Pancreas (tissue), 10 donors: ENCODE data around the gene SCAMP3. TPM values are rescaled to one million over a fixed set of nuclear protein-coding genes. Genes with fewer than 3 reads are reported as not detected.

Source experiments
- ATAC-seq, 4 donors: fragments of 200-7000 bp; cut with Tn5 transposase; one replicate each; pipeline versions ENCODE4 v1.8.0 to v1.9.1; 2020; ENCODE audit warnings: mild to moderate bottlenecking in 4 of 4, moderate library complexity in 4 of 4
- DNase-seq, 6 donors: peaks; one replicate each; pipeline ENCODE4 v3.0.0-alpha.2; 2020
- FAIRE-seq: peaks from 2 replicates; lab custom pipeline; 2012; peaks lifted over from hg19 to GRCh38; lab: Jason Lieb, UNC
- H3K27ac ChIP-seq, 4 donors: fragments of 200-600 bp; sonication (generic); 1 replicate in 3 of 4; 2 replicates in 1 of 4; pipeline versions ENCODE4 v1.5.0 to v1.8.0; 2020
- H3K27me3 ChIP-seq, 4 donors: fragments of 200-600 bp; one replicate each; pipeline ENCODE4 v1.8.0; 2021
- H3K36me3 ChIP-seq, 3 donors: fragments of 200-600 bp; sonication (generic) in 1 of 3; one replicate each; pipeline versions ENCODE4 v1.5.0 to v1.8.0; 2020 to 2021
- H3K4me1 ChIP-seq, 3 donors: fragments of 200-600 bp; one replicate each; pipeline ENCODE4 v1.8.0; 2021
- H3K4me3 ChIP-seq, 4 donors: fragments of 200-600 bp; sonication (generic) in 2 of 4; one replicate each; pipeline versions ENCODE4 v1.5.0 to v1.8.0; 2020 to 2021
- H3K9me3 ChIP-seq, 4 donors: fragments of 200-600 bp; one replicate each; pipeline ENCODE4 v1.8.0; 2021
- WGBS, 2 donors: extraction: QIAGEN DNeasy Blood & Tissue Kit; methylation state at CpG; one replicate each; pipeline ENCODE4 v1.1.7; 2013; 5-methylcytosine and 5-hydroxymethylcytosine counted together
- intact Hi-C, 3 donors: fragments of 100-400 bp; cut with DNase I; formaldehyde crosslinking; loops; one replicate each; pipeline versions ENCODE4 v1.11.1 to v1.14.2; 2022
- polyA plus RNA-seq, 2 donors: library from polyadenylated mRNA; stranded (reverse); fragments of 200-250 nt; gene quantifications; one replicate each; pipeline ENCODE4 v1.2.3, GENCODE V29; 2013
- total RNA-seq, 6 donors: library from RNA; stranded (reverse); fragmentation: NEBNext Ultra II Directional in 4 of 6; extraction: Animal tissue kit (Norgen Biotek cat#: 25700) in 4 of 6; gene quantifications; one replicate each; pipeline versions ENCODE4 v1.2.1 to v1.2.4, GENCODE V29; 2021 to 2023
- TF ChIP-seq, protein P1 (sequence below), 4 donors: fragments of 200-600 bp; sonication (generic) in 3 of 4; IDR thresholded peaks; one replicate each; pipeline versions ENCODE4 v1.5.0 to v1.8.0; 2021; ENCODE audit warnings: antibody characterized with exemption in 4 of 4
- donor health status: healthy with polysubstance abuse.
- donor health status: DM: no; HTN: no; CAD: no; lungs with moderate emphysema.
- donor health status: DM: no; HTN: no; CAD: no.
- donor health status: control.
- donor health status: control.
- donor health status: Bipolar disorder and iron deficiency.
- donor health status: DM: yes; HTN: yes; CAD: no.
- donor health status: DM: no; HTN: no; CAD: no.
- donor health status: DM: no; HTN: no; CAD: no.
- donor health status: DM: yes; HTN: yes; CAD: no.

SCAMP3 gene
- total and polyA plus RNA-seq, 8 donors = 25.1 to 55.5 (median 28.8) TPM

- TF ChIP-seq, protein P1, sequence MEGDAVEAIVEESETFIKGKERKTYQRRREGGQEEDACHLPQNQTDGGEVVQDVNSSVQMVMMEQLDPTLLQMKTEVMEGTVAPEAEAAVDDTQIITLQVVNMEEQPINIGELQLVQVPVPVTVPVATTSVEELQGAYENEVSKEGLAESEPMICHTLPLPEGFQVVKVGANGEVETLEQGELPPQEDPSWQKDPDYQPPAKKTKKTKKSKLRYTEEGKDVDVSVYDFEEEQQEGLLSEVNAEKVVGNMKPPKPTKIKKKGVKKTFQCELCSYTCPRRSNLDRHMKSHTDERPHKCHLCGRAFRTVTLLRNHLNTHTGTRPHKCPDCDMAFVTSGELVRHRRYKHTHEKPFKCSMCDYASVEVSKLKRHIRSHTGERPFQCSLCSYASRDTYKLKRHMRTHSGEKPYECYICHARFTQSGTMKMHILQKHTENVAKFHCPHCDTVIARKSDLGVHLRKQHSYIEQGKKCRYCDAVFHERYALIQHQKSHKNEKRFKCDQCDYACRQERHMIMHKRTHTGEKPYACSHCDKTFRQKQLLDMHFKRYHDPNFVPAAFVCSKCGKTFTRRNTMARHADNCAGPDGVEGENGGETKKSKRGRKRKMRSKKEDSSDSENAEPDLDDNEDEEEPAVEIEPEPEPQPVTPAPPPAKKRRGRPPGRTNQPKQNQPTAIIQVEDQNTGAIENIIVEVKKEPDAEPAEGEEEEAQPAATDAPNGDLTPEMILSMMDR (IDR thresholded peaks at IDR 0.05) = no peak
- no peak for FAIRE-seq
- no peaks in the 10 kb centered on the region for H3K27me3 ChIP-seq
- WGBS, 2 donors = 71% methylated on average over 5 of the region's 5 CpGs
- no peaks in the 10 kb centered on the region for H3K9me3 ChIP-seq
- no peak overlapping the region for H3K27ac ChIP-seq
- intact Hi-C loops = loop anchor here in 2 of 3 donors (5.0 to 10.0 kb wide), 4 partner anchors 69 to 341 kb away; partner anchors contain the start of gene RUSC1 (in 2 of the 2)
- no peaks in the 10 kb centered on the region for H3K36me3 ChIP-seq
- no peak for ATAC-seq
- peaks cover 0 to 16% (median 0%) of the 10 kb centered on the region in 3 donors for H3K4me1 ChIP-seq
- H3K4me3 ChIP-seq = peak overlapping the region in 1 of 4 donors; percentile 87
- peak in 1 of 6 donors; percentile 35 for DNase-seq
Observed at GRCh38 chr1:155253797-155254196, 8.4 kb downstream of the SCAMP3 start.

DNA sequence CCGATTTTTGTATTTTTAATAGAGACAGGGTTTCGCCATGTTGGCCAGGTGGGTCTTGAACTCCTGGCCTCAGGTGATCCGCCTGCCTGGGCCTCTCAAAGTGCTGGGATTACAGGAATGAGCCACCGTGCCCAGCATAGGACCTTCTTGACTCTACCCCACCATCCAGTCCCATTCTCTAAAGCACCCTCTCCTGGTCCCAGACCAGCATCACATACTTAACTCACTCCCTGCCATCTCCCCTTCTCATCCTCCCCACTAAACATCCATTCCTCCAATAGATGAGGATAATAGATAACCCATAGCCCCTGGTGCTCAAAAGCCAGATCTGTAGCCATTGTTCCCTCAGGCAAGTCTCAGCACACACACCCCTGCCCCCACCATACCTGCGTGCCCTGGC, 9.0 kb downstream of the SCAMP3 start:
- FAIRE-seq (no peak), ATAC-seq (no peak), DNase-seq (peak in 1 of 6 donors; percentile 15)
- intact Hi-C loops = loop anchor here in 2 of 3 donors (5.0 to 10.0 kb wide), 4 partner anchors 69 to 342 kb away; partner anchors contain the start of gene RUSC1 (in 2 of the 2)
- no peaks in the 10 kb centered on the region for H3K36me3 ChIP-seq
- TF ChIP-seq, protein P1 (IDR thresholded peaks at IDR 0.05) = no peak
- no peak overlapping the region for H3K4me3 ChIP-seq
- H3K4me1 ChIP-seq = peaks cover 0 to 16% (median 0%) of the 10 kb centered on the region in 3 donors
- H3K9me3 ChIP-seq = no peaks in the 10 kb centered on the region
- no peaks in the 10 kb centered on the region for H3K27me3 ChIP-seq
- WGBS, 2 donors = 80 to 82% methylated on average over 5 of the region's 5 CpGs
- H3K27ac ChIP-seq = no peak overlapping the region

DNA sequence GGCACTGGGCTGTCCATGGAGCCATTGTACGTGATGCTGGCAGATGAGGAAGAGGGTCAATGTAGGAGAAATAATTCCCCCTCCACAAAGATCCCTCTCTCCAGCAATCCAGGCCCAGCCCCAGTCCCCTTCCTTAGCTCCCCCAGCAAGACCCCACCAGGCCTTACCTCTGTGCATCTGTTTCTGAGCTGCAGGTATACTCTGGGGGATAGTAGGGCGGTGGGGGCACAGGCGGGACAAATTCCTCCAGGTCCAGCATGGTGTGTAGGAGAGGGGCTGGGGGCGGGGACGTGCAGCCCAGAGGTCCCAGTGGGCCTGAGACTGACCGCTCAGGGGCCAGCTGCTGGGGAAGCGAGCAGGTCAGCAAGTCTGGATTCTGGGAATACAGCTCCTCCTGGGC, 10.6 kb downstream of the SCAMP3 start:
- intact Hi-C loops = loop anchor here in 2 of 3 donors (5.0 to 10.0 kb wide), 4 partner anchors 71 to 343 kb away; partner anchors contain the start of gene RUSC1 (in 2 of the 2)
- 81 to 84% methylated on average over 6 to 7 of the region's 7 CpGs for WGBS, 2 donors
- H3K36me3 ChIP-seq = no peaks in the 10 kb centered on the region
- no peak overlapping the region for H3K27ac ChIP-seq
- no peaks in the 10 kb centered on the region for H3K27me3 ChIP-seq
- TF ChIP-seq, protein P1 (IDR thresholded peaks at IDR 0.05) = no peak
- ATAC-seq (no peak), DNase-seq (peak in 1 of 6 donors; percentile 50), FAIRE-seq (no peak)
- H3K4me3 ChIP-seq = no peak overlapping the region
- H3K9me3 ChIP-seq = no peaks in the 10 kb centered on the region
- H3K4me1 ChIP-seq = peaks cover 0 to 16% (median 0%) of the 10 kb centered on the region in 3 donors

DNA sequence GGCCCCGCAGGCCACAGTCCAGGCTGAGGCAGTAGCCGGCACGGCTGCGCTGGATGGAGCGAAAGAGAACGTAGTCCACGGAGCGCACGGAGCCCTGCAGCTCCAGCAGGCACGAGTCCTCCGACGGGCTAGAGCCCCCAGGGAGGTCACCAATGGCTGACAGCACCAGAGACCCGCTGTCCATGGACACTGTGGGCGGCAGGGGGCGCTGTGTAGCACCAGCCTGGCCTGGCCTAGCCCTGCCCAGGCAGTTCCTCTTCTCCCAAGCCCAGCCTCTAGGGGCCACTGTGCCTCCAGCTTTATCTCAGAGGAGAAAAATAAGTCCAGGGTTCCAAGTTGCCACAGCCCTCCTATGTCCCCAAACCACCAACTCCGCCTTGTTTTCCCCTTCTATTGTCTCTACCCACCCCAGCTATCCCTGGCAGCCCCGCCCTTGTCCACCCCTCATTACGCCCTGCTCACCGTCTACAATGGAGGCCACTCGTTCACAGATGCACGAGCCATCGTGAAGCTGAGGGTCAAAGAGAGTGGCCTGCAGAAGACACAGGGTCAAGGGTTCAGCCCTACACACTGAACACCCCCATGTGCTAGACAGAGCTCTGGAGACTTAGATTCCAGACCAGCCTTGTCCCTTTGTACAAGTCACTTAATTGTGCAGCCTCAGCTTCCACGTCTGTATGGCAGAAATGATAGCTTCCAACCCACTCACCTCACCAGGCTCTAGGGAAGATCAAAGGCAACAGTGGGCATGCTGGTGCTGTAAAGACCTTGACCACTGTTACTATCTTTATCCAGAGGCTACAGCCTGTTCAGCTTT, 11.3 kb downstream of the SCAMP3 start:
- WGBS, 2 donors = 18 to 20% methylated on average over 23 of the region's 23 CpGs
- no peaks in the 10 kb centered on the region for H3K9me3 ChIP-seq
- H3K27me3 ChIP-seq = no peaks in the 10 kb centered on the region
- H3K4me1 ChIP-seq = peaks cover 0 to 15% (median 0%) of the 10 kb centered on the region in 3 donors
- FAIRE-seq (no peak), ATAC-seq (peak; percentile 85 to 91 (median 88)), DNase-seq (peak; percentile 87 to 99 (median 94))
- H3K36me3 ChIP-seq = no peaks in the 10 kb centered on the region
- H3K4me3 ChIP-seq = peak overlapping the region in 2 of 4 donors; percentile 8 to 36
- intact Hi-C loops = loop anchor here in 2 of 3 donors (5.0 to 10.0 kb wide), 4 partner anchors 71 to 344 kb away; partner anchors contain the start of gene RUSC1 (in 2 of the 2)
- TF ChIP-seq, protein P1 (IDR thresholded peaks at IDR 0.05) = peak; percentile 100
- no peak overlapping the region for H3K27ac ChIP-seq
